ENCODE data around the gene PRR33.
"Not testable (repeated sequence)": the region's sequence is repeated elsewhere in the genome, so short reads cannot be mapped to it uniquely, and the experiment has no call there.

Gene PRR33

DNA sequence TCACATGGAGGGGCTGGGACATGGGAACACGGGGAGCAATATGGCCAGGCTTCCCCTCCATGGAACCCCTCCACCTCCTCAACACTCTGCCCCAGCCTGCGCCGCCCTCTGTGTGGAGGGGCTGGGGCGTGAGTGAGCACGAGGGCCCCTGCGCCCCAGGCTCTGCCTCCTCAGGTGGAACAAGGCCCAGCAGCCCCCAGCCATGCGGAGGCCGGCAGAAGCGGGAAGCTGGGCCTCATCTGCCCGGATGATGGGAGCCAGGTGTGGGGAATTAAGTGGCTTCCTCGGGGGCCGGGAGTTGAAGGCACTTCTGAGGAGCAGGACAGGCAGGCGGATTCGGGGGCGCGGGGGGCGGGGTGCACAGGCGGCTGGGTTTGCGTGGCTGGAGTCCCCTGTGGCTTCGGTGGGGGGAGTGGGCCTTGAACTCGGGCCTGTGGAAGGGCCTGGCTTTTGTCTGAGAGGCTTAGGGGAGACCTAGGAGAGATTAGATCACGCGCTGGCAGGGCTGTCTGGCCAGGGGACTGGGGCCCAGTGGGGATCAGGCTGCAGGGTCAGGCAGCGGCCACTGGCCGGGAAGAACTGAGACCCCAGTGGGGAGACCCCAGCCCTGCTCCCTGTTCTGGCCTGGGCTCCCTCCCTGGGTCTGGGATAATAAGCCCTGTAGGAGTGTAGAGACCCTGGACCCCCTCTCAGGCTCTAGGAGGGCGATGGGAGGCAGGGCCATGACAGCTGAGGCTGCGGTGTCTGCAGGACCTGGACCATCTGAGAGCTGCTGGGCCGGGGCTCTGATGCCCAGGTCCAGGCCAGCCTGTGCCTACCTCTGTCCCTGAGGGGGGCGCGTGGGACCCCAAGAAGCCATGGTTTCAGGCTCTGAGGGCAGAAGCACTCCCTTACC is 13.3 kb downstream of the PRR33 start:
- no peak for FAIRE-seq
- no peak for DNase-seq (ENCODE audit: insufficient read length, low spot score)

DNA sequence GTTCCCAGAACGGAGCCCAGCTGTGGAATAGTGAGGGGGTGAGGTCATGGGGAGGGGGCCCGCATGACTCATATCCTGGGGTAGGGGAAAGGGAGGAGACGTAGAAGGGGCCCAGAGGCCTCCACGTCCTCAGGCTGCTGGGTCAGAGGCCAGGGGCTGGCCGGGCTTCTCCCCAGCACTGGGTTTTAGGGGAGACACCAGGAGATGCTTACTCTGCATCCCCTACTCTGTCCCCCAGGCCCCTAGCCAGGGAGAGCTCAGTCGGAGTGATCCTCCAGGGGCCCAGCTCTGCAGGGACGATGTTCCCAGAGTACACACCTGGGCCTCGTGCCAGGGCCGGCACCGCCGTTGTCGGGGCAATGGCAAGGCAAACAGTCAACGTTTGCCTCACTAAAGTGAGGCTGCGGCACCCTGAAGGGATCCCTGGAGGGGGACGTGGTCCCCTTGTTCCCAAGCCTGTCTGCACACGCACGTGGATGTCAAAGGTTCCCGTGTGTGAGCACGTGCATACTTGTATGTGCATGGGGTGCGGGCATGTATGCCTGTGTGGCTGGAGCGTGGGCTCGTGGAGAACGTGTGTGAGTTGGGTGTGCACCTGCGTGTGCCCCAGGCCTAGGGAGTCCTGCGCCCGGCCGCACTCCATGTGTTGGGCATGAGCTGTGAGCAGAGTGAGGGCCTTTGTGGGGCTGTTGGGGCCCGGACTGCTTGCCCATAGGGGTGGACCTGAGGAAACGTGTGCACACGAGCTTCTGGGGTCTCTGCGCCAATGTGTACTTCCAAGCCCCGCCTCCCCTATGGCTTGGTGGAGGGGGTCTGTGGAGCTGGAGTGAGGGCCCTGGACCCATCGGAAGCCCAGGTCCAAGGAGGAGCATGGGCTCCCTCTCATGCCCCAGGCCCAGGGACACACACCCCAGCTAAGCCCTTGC is 14.2 kb downstream of the PRR33 start:
- DNase-seq (ENCODE audit: insufficient read length, low spot score) = no peak
- no peak for FAIRE-seq

DNA sequence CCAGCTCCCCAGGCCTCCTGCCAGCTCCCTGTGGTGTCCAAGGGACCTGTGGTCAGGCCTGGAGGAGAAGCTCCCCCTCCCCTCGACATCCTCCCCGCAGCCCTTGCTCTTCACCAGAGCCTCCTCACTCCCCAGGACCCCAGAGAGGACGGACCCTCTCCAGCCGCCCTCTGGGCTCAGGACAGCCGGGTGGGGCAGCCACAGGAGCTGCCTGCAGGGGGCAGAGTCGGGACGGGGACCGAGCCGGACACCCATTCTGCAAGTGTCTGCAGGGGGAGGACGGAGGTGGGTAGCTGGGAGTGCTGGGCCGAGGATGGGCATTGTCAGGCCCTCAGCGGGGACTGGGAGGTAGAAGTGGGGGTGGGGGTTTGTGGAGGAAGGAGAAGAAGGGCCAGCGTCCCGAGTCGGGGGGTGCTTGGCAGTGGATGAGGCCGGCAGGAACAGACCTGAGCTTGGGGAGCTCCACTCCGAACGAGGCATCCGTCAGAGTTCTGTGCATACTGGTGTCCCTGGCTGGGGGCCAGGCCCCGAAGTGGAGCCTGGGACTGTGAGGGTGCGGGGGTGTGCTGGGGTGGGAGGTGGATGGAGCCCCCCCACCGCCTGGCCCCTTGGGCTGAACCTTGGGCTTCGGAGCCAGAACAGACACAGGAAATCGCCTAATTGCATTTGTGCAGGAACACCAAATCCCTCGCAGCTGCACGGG is 15.2 kb downstream of the PRR33 start:
- FAIRE-seq = no peak
- no peak for DNase-seq (ENCODE audit: insufficient read length, low spot score)

DNA sequence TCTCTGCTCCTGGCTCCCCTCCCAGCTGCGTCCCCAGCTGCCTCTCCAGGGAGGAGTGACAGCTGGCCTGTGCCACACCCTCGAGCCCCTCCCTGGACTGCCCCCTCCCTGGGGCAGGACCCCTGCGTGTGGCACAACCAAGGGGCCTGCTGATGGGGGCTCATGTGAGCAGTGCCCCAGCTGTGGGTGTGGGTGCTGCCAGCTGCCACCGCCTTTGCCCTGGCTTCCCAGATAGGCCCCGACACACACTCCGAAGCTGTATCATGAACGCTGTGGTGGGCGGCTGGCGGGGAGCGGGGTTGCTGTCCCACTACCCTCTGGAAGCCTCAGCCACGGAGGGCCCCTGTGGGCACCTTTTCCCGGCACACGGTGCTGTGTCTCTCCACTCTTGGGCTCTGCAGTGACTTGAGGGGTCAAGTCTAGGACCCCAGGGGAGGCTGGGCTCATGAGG is 15.8 kb downstream of the PRR33 start:
- FAIRE-seq; DNase-seq (ENCODE audit: insufficient read length, low spot score): not testable (repeated sequence)

DNA sequence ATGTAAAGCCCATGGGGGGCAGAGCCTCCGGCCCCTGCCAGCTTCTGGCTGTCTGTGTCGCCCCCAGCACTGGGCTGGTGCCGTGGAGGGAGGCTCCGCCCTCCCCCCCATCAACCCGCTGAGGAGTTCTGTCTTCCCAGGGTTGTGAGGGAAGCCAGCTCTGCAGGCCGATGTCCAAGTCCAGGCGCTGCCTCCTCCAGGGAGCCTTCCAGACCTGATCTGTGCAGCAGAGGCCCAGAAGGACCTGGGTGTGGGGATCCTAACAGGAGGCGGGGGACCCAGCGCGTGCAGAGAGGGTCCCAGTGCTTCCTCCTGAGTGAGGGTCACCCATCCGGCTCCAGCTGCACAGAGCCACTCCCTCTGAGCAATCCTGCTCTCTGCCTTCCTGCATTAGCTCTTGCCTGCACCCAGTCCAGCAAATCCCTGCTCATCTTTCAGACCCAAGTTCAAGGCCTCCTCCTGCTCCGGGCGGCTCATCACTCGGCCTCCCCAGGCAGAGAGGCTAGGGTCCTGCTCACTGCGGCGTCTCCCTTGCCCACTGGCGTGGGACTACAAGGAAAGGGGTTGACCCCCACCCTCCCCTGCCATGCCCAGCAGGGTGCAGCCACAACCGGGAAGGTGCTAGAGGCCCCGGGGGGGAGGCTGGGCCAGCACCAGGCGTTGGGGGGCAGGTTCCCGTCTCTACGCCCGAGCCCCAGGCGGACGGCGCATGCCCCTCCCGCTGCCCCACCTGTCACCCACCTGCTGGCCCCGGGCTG is 16.4 kb downstream of the PRR33 start:
- no peak for FAIRE-seq
- DNase-seq (ENCODE audit: insufficient read length, low spot score) = no peak

DNA sequence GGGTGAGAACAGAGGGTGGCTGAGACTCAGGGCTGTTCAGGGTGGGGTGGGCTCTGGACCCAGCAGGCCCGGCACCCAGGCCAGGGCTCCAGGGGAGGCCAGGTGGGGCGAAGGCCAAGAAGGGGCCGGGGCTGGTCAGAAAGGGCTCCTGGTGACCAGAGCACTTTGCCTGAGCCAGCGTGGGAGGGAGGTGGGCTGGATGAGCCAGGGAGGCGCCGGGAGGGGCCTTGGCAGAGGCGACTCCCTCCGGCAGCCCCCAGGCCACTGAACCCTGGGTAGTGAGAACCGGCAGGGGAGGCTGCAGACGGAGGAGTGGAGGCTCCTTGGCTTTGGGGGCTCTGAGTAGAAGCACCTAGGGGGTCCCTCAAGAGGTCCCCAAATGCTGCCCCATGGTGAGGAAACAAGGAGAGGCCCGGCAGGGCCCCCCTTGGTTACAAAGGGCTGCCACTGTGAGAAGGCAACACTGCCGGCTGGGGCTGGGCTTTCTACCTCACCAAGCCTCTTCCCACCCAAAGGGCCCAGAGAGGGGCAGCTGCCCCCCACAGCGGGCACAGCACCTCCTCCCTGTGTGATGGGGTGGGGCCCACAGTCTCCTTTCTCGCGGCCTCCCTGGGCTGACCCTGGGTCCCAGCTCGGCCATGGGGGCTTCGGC is 17.1 kb downstream of the PRR33 start:
- DNase-seq (ENCODE audit: insufficient read length, low spot score) = not testable (repeated sequence)

DNA sequence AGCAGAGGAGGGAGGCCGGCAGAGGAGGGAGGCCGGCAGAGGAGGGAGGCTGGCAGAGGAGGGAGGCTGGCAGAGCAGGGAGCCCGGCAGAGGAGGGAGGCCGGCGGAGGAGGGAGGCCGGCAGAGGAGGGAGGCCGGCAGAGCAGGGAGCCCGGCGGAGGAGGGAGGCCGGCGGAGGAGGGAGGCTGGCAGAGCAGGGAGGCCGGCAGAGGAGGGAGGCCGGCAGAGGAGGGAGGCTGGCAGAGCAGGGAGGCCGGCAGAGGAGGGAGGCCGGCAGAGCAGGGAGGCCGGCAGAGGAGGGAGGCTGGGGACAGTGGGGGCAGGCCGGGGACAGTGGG is 17.9 kb downstream of the PRR33 start:
- DNase-seq (ENCODE audit: insufficient read length, low spot score); FAIRE-seq: not testable (repeated sequence)

More for the DNA sequence above, 17.1 kb downstream of the PRR33 start:
- FAIRE-seq = not testable (repeated sequence)

DNA sequence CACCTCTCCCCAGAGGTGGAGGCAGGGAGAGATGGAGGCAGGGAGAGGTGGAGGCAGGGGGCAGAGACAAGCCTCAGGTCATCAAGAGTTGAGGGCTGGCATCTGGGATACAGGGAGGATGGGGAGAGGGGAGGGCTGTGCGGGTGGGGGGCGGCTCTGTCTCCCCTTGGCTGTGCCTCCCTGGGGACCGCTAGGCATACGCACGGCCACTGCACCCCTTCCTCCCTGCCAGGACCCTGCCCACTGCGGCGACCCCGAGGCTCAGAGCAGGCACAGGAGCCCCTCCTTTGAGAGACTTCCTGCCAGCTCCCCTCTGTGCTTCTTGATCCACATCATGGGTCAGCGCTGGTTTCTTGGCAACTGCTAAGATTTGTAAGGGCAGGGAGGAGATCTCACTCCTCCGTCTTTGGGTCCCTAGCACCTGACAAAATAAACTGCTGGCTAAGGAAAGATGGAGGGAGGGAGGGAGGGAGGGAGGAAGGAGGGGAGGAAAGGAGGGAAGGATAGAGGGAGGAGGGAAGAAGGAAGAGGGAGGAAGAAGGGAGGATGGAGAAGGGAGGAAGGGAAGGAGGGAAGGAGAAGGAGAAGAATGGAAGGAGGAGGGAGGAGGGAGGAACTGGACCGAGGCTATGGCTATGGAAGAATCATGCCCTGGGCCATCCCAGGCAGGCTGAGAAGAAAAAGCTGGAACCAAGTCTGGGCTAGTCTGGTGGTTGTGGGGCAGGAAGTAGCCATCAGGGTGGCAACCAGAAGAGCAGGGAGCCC is 18.5 kb downstream of the PRR33 start:
- FAIRE-seq = no peak
- DNase-seq (ENCODE audit: insufficient read length, low spot score) = no peak

DNA sequence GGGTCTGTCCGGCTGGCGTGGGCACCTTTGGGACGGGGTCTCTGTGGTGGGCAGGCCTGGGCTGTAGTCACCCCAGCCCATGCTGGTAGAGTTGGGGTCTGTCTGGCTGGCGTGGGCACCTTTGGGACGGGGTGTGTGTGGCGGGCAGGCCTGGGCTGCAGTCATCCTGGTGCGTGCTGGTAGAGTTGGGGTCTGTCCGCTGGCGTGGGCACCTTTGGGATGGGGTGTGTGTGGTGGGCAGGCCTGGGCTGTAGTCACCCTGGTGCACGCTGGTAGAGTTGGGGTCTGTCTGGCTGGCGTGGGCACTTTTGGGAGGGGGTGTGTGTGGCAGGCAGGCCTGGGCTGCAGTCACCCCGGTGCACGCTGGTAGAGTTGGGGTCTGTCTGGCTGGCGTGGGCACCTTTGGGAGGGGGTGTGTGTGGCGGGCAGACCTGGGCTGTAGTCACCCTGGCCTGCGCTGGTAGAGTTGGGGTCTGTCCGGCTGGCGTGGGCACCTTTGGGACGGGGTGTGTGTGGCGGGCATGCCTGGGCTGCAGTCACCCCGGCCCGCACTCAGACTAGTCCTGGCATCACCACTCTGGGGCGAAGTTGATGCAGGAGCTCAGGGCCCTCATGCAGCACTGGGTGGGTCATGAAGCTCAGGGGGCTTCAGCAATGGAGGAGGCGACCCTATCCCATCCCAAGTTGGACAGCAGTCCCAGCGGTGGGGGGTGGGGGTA is 19.3 kb downstream of the PRR33 start:
- no peak for FAIRE-seq
- DNase-seq (ENCODE audit: insufficient read length, low spot score) = no peak

DNA sequence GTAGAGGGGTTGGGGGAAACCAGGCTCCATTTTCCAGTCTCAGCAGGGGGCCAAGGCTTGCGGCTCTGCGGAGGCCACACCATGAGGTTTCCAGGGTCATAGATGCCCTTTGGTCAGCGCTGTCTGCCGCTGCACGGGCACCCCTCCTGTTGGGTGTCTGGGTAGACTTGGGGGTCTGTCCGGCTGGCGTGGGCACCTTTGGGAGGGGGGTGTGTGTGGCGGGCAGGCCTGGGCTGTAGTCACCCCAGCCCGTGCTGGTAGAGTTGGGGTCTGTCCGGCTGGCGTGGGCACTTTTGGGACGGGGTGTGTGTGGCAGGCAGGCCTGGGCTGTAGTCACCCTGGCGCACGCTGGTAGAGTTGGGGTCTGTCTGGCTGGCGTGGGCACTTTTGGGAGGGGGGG is 20.2 kb downstream of the PRR33 start:
- FAIRE-seq (no peak), DNase-seq (ENCODE audit: insufficient read length, low spot score) (no peak)

DNA sequence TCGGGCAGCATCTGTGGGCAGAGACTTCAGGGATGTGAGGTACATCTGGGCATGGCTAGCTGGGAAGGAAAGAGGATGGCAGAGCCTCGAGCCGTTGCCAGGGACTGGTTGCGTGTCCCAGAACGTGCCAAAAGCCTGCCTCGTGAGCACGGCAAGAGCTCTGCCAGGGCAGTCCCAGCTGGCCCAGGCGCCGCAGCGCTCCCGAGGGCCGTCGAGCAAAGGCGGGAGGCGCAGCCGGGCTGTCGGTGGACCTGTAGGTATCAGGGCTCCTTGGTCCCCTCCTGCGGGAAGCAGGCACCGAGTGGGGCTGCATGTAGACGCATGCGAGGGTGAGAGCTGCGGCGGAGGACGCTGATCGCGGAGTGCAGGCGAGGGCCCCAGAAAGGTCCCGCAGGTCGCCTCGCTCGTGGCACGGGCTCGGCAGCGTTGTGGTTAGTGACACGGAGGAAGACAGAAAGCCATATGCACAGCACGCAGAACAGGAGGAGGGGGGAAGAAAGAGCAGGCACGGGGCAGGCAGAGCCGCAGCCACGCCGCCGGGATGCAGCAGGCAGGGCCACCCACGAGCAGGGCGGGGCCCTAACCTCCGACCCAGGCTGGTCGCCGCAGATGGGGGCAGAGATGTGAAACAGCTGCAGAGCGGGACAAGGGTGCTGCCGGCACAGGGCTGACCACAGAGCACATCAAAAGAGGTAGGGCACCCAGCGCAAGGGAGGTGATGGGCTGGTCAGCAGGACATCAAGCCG is 20.8 kb downstream of the PRR33 start:
- FAIRE-seq (no peak), DNase-seq (ENCODE audit: insufficient read length, low spot score) (no peak)

DNA sequence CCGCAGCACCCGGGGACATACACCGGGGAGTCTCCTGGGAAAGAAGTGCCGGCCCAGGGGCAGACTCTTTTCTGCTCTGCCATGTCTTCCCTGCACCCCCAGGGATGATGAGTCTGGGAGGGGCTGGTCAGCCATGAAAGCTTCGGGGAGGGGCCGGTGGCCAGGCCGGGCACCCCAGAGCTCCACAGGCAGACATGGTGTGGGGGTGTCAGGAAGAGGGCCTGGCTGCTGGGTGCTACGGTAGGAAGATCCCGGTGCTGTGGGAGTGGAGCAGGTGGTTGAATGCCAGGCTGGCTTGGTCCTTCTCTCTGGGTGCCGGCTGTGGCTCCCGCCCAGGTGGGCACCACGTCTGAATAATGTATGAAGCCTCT is 21.4 kb downstream of the PRR33 start:
- DNase-seq (ENCODE audit: insufficient read length, low spot score) (no peak), FAIRE-seq (no peak)

DNA sequence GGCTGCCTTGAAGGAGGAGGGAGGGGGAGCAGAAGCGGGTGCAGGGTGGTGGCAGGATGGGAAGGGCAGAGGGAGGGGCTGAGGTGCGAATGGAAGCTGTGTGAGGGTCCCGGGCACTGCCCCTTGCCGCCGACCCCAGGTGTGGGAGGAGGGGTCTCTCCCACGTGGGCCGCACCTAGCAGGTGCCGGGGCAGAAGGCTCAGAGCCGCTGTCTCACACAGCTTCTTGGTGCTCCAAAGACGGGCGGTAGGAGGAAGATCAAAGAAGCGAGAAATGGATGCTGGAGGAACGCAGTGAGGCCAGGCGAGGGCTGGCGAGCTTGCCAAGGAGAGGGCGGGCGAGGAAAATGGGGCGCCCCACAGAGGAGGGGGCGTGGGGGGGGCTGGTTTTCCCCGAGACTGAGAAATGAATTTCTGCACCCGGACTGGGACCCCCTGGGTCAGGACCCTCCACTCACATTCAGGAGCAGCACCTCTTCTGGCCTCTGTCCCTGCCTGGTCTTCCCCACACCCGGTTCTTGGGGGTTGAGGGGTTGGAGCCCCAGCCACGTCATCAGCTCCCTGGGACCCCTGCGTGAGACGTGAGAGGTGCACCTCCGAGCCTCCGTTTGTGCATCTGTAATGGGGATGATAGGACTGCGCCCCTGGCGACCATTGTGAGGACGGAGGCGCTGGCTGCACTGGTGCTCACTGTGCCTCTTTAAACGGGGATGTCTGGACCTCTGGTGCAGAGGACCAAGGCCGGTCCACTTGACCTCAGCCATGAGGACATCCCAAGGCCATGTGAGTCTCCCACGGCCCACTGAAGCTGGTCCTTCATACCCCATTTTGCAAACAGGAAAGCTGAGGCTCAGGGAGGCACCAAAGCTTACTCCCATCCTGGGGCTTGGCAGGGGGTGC is 22.0 kb downstream of the PRR33 start:
- no peak for FAIRE-seq
- DNase-seq (ENCODE audit: insufficient read length, low spot score) = no peak

DNA sequence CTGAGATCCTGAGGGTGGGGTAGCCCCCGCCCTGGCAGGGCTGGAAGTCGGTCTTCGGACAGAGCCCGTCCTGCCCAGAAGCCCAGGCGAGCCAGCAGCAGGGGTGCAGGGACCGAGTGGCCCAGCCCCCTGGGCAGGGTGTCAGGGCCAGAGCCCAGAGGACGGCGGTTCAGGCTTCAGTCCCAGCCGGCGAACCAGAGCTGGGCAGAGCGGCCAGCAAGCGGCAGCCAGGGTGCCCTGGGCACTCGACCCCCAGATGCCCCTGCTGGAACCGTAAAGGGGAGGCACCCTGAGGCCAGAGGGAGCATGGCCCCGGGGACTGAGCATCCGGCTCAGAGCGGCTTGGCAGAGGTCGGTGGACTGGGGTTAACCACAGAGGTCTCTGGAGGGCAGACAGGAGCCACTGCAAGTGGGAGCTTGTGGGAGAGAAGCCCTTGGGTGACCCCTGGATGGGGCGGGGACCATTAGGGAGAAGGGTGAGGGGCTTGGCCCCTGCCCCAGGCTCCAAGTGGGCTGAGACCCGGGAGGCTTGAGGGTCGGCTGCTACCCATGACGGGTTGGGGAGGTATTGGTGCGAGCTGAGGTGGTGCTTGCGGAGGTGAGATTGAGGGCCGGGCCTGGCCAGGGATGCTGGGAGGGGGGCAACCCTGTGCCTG is 22.9 kb downstream of the PRR33 start:
- FAIRE-seq (no peak), DNase-seq (ENCODE audit: insufficient read length, low spot score) (no peak)

DNA sequence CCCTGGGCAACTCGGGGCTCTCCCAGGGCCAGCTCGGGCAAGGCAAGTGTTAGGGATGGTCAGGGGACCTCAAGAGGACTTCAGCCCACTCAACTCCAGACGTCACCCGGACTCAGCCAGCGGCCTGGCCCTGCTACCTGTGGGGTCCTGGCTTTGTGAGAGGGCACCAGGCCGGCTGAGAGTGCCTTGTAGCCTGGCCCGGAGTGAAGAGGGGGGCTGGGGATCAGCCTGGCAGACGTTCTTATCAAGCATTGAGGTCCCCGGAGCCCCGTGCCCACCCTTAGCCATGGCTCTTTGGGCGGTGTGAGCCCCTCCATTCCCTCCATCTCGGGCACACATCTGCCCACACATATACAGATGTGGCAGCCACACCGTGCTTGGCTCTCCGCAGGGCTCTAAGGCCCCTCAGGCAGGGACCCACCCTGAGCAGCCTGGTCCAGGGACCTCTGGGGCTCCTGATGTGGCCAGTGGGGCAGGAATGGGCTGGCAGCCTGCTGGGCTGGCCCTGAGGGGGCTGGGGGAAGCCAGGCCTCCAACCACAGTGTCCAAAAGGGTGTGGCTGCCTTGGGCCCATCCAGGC is 23.5 kb downstream of the PRR33 start:
- DNase-seq (ENCODE audit: insufficient read length, low spot score) = no peak
- FAIRE-seq = no peak

DNA sequence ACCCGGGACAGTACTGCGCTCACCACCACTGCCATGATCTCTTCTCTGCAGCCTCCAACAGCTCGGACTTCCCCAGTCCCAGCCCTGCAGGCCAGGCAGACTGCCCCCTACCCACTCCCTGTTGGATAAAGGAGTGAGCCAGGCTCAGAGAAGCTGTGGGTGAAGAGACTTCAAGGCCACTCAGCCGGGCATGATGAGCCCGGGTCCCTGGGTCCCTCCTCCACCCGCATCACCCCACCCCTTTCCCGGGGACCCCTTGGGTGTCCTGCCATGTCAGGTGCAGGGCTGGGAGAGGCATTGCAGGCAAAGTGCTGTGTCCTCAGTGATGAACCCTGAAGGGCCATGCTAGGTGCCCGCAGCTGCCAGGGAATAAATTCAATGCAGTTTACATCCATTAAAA is 24.3 kb downstream of the PRR33 start:
- no peak for DNase-seq (ENCODE audit: insufficient read length, low spot score)
- no peak for FAIRE-seq
